GM19452 (cell line): Measurements from ENCODE around the gene POTEM.
"Not testable (repeated sequence)": the region's sequence is repeated elsewhere in the genome, so short reads cannot be mapped to it uniquely, and the experiment has no call there.

ENCODE experiments used
- ATAC-seq: cut with Tn5 transposase; IDR thresholded peaks from one replicate; pipeline ENCODE4 v1.9.1; 2021; ENCODE audit not compliant: unreplicated experiment

Gene POTEM

GRCh38 chr14:19036811-19037382 is 69.7 kb downstream of the POTEM start:
- not testable (repeated sequence) for ATAC-seq

- ATAC-seq = not testable (repeated sequence)
Measured at GRCh38 chr14:19038060-19038664, 70.9 kb downstream of the POTEM start.

- not testable (repeated sequence) for ATAC-seq
Measured at GRCh38 chr14:19038785-19039184, 71.6 kb downstream of the POTEM start.

DNA sequence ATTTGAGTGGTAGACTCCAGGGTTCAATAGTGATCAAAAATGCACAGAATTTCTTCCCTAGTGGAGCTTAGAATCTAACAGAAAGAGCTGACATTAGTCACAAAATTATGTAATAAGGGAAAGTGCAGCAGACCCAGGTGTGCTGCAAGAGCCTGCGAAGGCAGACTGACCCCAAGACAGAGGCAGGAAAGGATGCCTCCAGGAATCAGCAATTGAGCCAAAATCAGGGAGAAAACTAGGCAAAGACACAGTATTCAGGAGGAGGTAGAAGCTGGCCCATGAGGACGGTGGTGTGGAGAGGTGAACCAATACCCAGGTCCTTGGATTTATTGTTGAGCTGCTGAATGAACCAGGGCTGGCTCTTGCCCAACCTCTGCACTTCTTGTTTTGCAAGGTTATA is 76.2 kb downstream of the POTEM start:
- ATAC-seq = not testable (repeated sequence)
